IMR-90 (cell line): Measurements from ENCODE around the gene ZNG1A. TPM values are rescaled to one million over a fixed set of nuclear protein-coding genes. Genes with fewer than 3 reads are reported as not detected.
"Not testable (repeated sequence)": the region's sequence is repeated elsewhere in the genome, so short reads cannot be mapped to it uniquely, and the experiment has no call there.

Experiments used
- ATAC-seq: fragments of 200-7000 bp; cut with Tn5 transposase; 2 replicates; pipeline ENCODE4 v1.9.1; 2020; ENCODE audit warnings: low read depth, mild to moderate bottlenecking, moderate library complexity
- BruUV-seq: library from RNA; stranded (reverse); fragments of 400-500 nt; replicated peaks from 2 replicates; lab custom pipeline; 2021; lab: Mats Ljungman, UMichigan
- CTCF ChIA-PET: fragments of 300-600 bp; formaldehyde crosslinking; extraction: SDS; loops from one replicate; lab custom pipeline; 2021; ENCODE audit warnings: antibody characterized with exemption; lab: Yijun Ruan, JAX
- POLR2A ChIA-PET: fragments of 300-600 bp; sonication (Branson Sonifier 250); formaldehyde crosslinking; loops from one replicate; lab custom pipeline; 2022; ENCODE audit warnings: antibody characterized with exemption; ENCODE audit not compliant: unreplicated experiment; lab: Charles Lee
- DNase-seq: peaks from one replicate; pipeline ENCODE4 v3.0.0; 2013
- H2AFZ ChIP-seq: replicated peaks from 2 replicates; pipeline ENCODE3; 2013; ENCODE audit warnings: low read length, mild to moderate bottlenecking; ENCODE audit not compliant: poor library complexity
- H2AK5ac ChIP-seq: 2 replicates; pipeline ENCODE4 v1.6.1; 2013; ENCODE audit warnings: low read depth, low read length, inconsistent platforms
- H2AK9ac ChIP-seq: replicated peaks from 2 replicates; pipeline ENCODE3; 2013; ENCODE audit warnings: mild to moderate bottlenecking, low read depth, low read length, moderate library complexity; ENCODE audit not compliant: poor library complexity
- H2BK120ac ChIP-seq: 2 replicates; pipeline ENCODE4 v1.6.1; 2013; ENCODE audit warnings: low read depth, low read length, inconsistent platforms
- H2BK15ac ChIP-seq: 3 replicates; pipeline ENCODE4 v1.6.1; 2013; ENCODE audit warnings: low read depth, low read length, inconsistent platforms
- H2BK20ac ChIP-seq: 2 replicates; pipeline ENCODE4 v1.6.1; 2013; ENCODE audit warnings: low read depth, mild to moderate bottlenecking, inconsistent platforms, low read length, moderate library complexity
- H2BK5ac ChIP-seq: 2 replicates; pipeline ENCODE4 v1.6.1; 2013; ENCODE audit warnings: mild to moderate bottlenecking, low read depth, low read length, inconsistent platforms; ENCODE audit not compliant: poor library complexity, severe bottlenecking
- H3K14ac ChIP-seq: replicated peaks from 2 replicates; pipeline ENCODE4 v1.6.1; 2013; ENCODE audit warnings: low read depth, low read length, inconsistent platforms
- H3K18ac ChIP-seq: 2 replicates; pipeline ENCODE4 v1.6.1; 2013; ENCODE audit warnings: low read depth, low read length, control low read depth
- H3K23ac ChIP-seq: 2 replicates; pipeline ENCODE4 v1.6.1; 2013; ENCODE audit warnings: low read depth, low read length, inconsistent platforms
- H3K27ac ChIP-seq: 2 replicates; pipeline ENCODE4 v1.5.1; 2013; ENCODE audit warnings: mild to moderate bottlenecking, control low read depth, low read length; ENCODE audit not compliant: insufficient read depth
- H3K27me3 ChIP-seq: 2 replicates; pipeline ENCODE4 v1.6.1; 2013; ENCODE audit warnings: low read length; ENCODE audit not compliant: control insufficient read depth, insufficient read depth
- H3K36me3 ChIP-seq: 2 replicates; pipeline ENCODE4 v1.6.1; 2013; ENCODE audit warnings: low read length, mixed read lengths; ENCODE audit not compliant: control insufficient read depth, insufficient read depth
- H3K4ac ChIP-seq: 2 replicates; pipeline ENCODE4 v1.6.1; 2013; ENCODE audit warnings: low read depth, low read length, inconsistent platforms
- H3K4me1 ChIP-seq: 2 replicates; pipeline ENCODE4 v1.6.1; 2013; ENCODE audit warnings: low read length, mixed read lengths; ENCODE audit not compliant: control insufficient read depth, insufficient read depth
- H3K4me2 ChIP-seq: 2 replicates; pipeline ENCODE4 v1.6.1; 2013; ENCODE audit warnings: low read depth, mild to moderate bottlenecking, control low read depth, low read length, moderate library complexity
- H3K4me3 ChIP-seq: 2 replicates; pipeline ENCODE4 v1.5.1; 2013; ENCODE audit warnings: low read depth, mild to moderate bottlenecking, control low read depth, low read length, moderate library complexity; ENCODE audit not compliant: insufficient read depth
- H3K56ac ChIP-seq: 2 replicates; pipeline ENCODE4 v1.6.1; 2013; ENCODE audit warnings: low read length, inconsistent platforms; ENCODE audit not compliant: insufficient read depth; ENCODE audit errors: extremely low read depth
- H3K79me1 ChIP-seq, 2 experiments: 2 replicates each; pipeline ENCODE4 v1.6.1; 2013; ENCODE audit warnings: low read length in 2 of 2, inconsistent platforms in 1 of 2, low read depth in 1 of 2
- H3K9ac ChIP-seq: 2 replicates; pipeline ENCODE4 v1.6.1; 2013; ENCODE audit warnings: low read depth, low read length, control low read depth
- H3K9me1 ChIP-seq: 2 replicates; pipeline ENCODE4 v1.6.1; 2013; ENCODE audit warnings: low read length, inconsistent platforms; ENCODE audit not compliant: insufficient read depth
- H3K9me3 ChIP-seq: 2 replicates; pipeline ENCODE4 v1.6.1; 2013; ENCODE audit warnings: low read length; ENCODE audit not compliant: control insufficient read depth, insufficient read depth
- H4K20me1 ChIP-seq: 2 replicates; pipeline ENCODE4 v1.6.1; 2013; ENCODE audit warnings: low read length, inconsistent platforms; ENCODE audit not compliant: insufficient read depth
- H4K5ac ChIP-seq: 2 replicates; pipeline ENCODE4 v1.6.1; 2013; ENCODE audit warnings: mild to moderate bottlenecking, low read depth, low read length, control low read depth
- H4K8ac ChIP-seq, 2 experiments: 2 replicates each; pipeline ENCODE4 v1.6.1; 2013; ENCODE audit warnings: low read depth in 2 of 2, low read length in 2 of 2, control low read depth in 1 of 2, inconsistent platforms in 1 of 2
- H4K91ac ChIP-seq: 2 replicates; pipeline ENCODE4 v1.6.1; 2013; ENCODE audit warnings: low read depth, low read length, inconsistent platforms; ENCODE audit not compliant: insufficient read depth
- WGBS, 2 experiments: methylation state at CpG; one replicate each; pipeline versions ENCODE4 v1.1.5 to v1.1.7; 2013; ENCODE audit warnings: missing lambda C conversion rate in 2 of 2; ENCODE audit not compliant: insufficient read length in 1 of 2; ENCODE audit errors: extremely low coverage in 2 of 2; 5-methylcytosine and 5-hydroxymethylcytosine counted together
- dilution Hi-C: fragments of 300-500 bp; cut with HindIII; formaldehyde crosslinking; loops from one replicate; pipeline ENCODE4 v1.14.3; 2018; ENCODE audit warnings: low sequenced_read_pairs; ENCODE audit not compliant: unreplicated experiment
- in situ Hi-C: fragments of 300-500 bp; cut with MboI; formaldehyde crosslinking; loops from 3 replicates; pipeline ENCODE4 v1.14.3; 2019; ENCODE audit warnings: low sequenced_read_pairs, inconsistent platforms, mixed read lengths
- intact Hi-C: fragments of 100-400 bp; cut with micrococcal nuclease; formaldehyde crosslinking; loops from 2 replicates; pipeline ENCODE4 v1.10.0; 2022
- polyA plus RNA-seq, 3 experiments: library from polyadenylated mRNA; depleted of rRNA; stranded (reverse); fragments of >200 nt; gene quantifications; 2 replicates each; pipeline ENCODE4 v1.2.3, GENCODE V29; 2012; ENCODE audit warnings: low replicate concordance in 1 of 3
- total RNA-seq: library from RNA; depleted of rRNA; stranded (reverse); fragments of >200 nt; gene quantifications from 2 replicates; pipeline ENCODE4 v1.2.3, GENCODE V29; 2012; rRNA removed

The ZNG1A gene
- total and polyA plus RNA-seq, 2 of the 4 experiments (the other 2 are of a cell fraction) = 12.2 to 12.4 TPM

GRCh38 chr9:73076-73899, 105.6 kb downstream of the ZNG1A start:
- H3K9me1 ChIP-seq, H3K79me1 ChIP-seq, H2AK9ac ChIP-seq, H3K36me3 ChIP-seq, BruUV-seq, CTCF ChIA-PET, H3K27me3 ChIP-seq, H2BK15ac ChIP-seq, H3K4me1 ChIP-seq, H3K23ac ChIP-seq, POLR2A ChIA-PET, H3K14ac ChIP-seq, H3K56ac ChIP-seq, H3K9me3 ChIP-seq, intact Hi-C loops, H3K4ac ChIP-seq, H2BK20ac ChIP-seq, H4K20me1 ChIP-seq, in situ Hi-C loops, dilution Hi-C loops: not testable (repeated sequence)
- peak overlapping the region; percentile 75 to 92; a peak in 3 of 4 replicates for H4K8ac ChIP-seq
- H2AFZ ChIP-seq = peak overlapping the region; percentile 78
- H3K4me3 ChIP-seq = peak overlapping the region; percentile 72
- peak overlapping the region; percentile 69 for H2BK5ac ChIP-seq
- peak overlapping the region; percentile 75 for H4K5ac ChIP-seq
- H2BK120ac ChIP-seq = peak overlapping the region; percentile 92; the same call in 1 of the 2 replicates
- H3K27ac ChIP-seq = peak overlapping the region; percentile 80
- ATAC-seq = peak; percentile 62
- H3K18ac ChIP-seq = peak overlapping the region; percentile 45; the same call in 1 of the 2 replicates
- H3K4me2 ChIP-seq = peak overlapping the region; percentile 61
- H4K91ac ChIP-seq = peak overlapping the region; percentile 68
- 0 out of 2 replicates have a peak overlapping the region, but pooled peaks have one; percentile 9 for H2AK5ac ChIP-seq
- H3K9ac ChIP-seq = peak overlapping the region; percentile 68
- peak; percentile 25 for DNase-seq
- 1% methylated on average over 27 of the region's 109 CpGs; no CpG with 5 or more reads in 1 of the 2 experiments for WGBS, 2 experiments

Other genes with a start within 250 kb of the ZNG1A start
- gene WASHC1, start 149.6 kb downstream of the ZNG1A start, total RNA-seq = 3.0 and 3.1 TPM in 2 replicates
- gene WASHC1, start 149.6 kb downstream of the ZNG1A start, polyA plus RNA-seq (2012; rRNA removed) = 13.7 and 17.6 TPM in 2 replicates
- 0.18 TPM in 1 of 2 replicates, not detected in the other for gene FOXD4, start 60.6 kb downstream of the ZNG1A start, total RNA-seq
- 0.03 and 0.09 TPM in 2 replicates for gene FOXD4, start 60.6 kb downstream of the ZNG1A start, polyA plus RNA-seq (2012; rRNA removed)
- gene DOCK8, start 35.8 kb upstream of the ZNG1A start, total RNA-seq = not detected in 2 replicates
- gene DOCK8, start 35.8 kb upstream of the ZNG1A start, polyA plus RNA-seq (2012; rRNA removed) = not detected in 2 replicates